Activated T-cell treated with anti-CD3 and anti-CD28 coated beads for 48 hours (primary cell): ENCODE data around the gene GNPAT.

Experiments
- DNase-seq: peaks from one replicate; pipeline ENCODE4 v3.0.0-alpha.2; 2020; ENCODE audit warnings: low read depth

The GNPAT gene

GRCh38 chr1:231317306-231318014 is 76.4 kb downstream of the GNPAT start:
- DNase-seq = no peak

GRCh38 chr1:231318015-231318355 is 77.0 kb downstream of the GNPAT start:
- no peak for DNase-seq

GRCh38 chr1:231318568-231318967 is 77.6 kb downstream of the GNPAT start:
- DNase-seq = no peak

- no peak for DNase-seq
Observed at GRCh38 chr1:231319080-231319479, 78.1 kb downstream of the GNPAT start.

GRCh38 chr1:231322880-231323530 is 82.0 kb downstream of the GNPAT start:
- DNase-seq = no peak

GRCh38 chr1:231324660-231325059 is 83.6 kb downstream of the GNPAT start:
- DNase-seq = no peak

GRCh38 chr1:231326248-231326647 is 85.2 kb downstream of the GNPAT start:
- no peak for DNase-seq
